Mesenchymal stem cell (in vitro differentiated cells and primary cell): Measurements from ENCODE around the gene MYO1A.

Source experiments
- DNase-seq: peaks from one replicate; pipeline ENCODE4 v3.0.0-alpha.2; 2013
- H2AFZ ChIP-seq: one replicate; pipeline ENCODE4 v1.6.1; 2013; ENCODE audit warnings: low read depth, mild to moderate bottlenecking, control low read depth, inconsistent platforms, low read length, moderate library complexity
- H2AK5ac ChIP-seq: 2 replicates; pipeline ENCODE4 v1.6.1; 2013; ENCODE audit warnings: low read length, moderate library complexity, mild to moderate bottlenecking, inconsistent platforms; ENCODE audit not compliant: severe bottlenecking
- H2BK120ac ChIP-seq: one replicate; pipeline ENCODE4 v1.6.1; 2013; ENCODE audit warnings: low read depth, mild to moderate bottlenecking, inconsistent platforms, low read length, moderate library complexity
- H2BK12ac ChIP-seq, 2 experiments: one replicate each; pipeline ENCODE4 v1.6.1; 2013; ENCODE audit warnings: inconsistent platforms in 2 of 2, low read length in 2 of 2, mild to moderate bottlenecking in 2 of 2, moderate library complexity in 2 of 2, control low read depth in 1 of 2
- H2BK15ac ChIP-seq: one replicate; pipeline ENCODE4 v1.6.1; 2013; ENCODE audit warnings: mild to moderate bottlenecking, low read depth, inconsistent platforms; ENCODE audit not compliant: poor library complexity, severe bottlenecking
- H2BK5ac ChIP-seq: 2 replicates; pipeline ENCODE4 v1.6.1; 2013; ENCODE audit warnings: low read depth, mild to moderate bottlenecking, low read length, control low read depth, inconsistent platforms; ENCODE audit not compliant: poor library complexity, severe bottlenecking
- H3K14ac ChIP-seq, 2 experiments: one replicate each; pipeline ENCODE4 v1.6.1; 2013; ENCODE audit warnings: inconsistent platforms in 2 of 2, low read length in 2 of 2, control low read depth in 1 of 2, mild to moderate bottlenecking in 1 of 2, moderate library complexity in 1 of 2
- H3K18ac ChIP-seq, 2 experiments: one replicate each; pipeline ENCODE4 v1.6.1; 2013; ENCODE audit warnings: inconsistent platforms in 2 of 2, low read length in 2 of 2, control low read depth in 1 of 2, low read depth in 1 of 2, mild to moderate bottlenecking in 1 of 2
- H3K23ac ChIP-seq, 2 experiments: one replicate each; pipeline ENCODE4 v1.6.1; 2013; ENCODE audit warnings: inconsistent platforms in 2 of 2, low read length in 2 of 2, mild to moderate bottlenecking in 2 of 2, moderate library complexity in 2 of 2, control low read depth in 1 of 2
- H3K27ac ChIP-seq: 2 replicates; pipeline ENCODE4 v1.5.1; 2013; ENCODE audit warnings: mild to moderate bottlenecking, moderate library complexity, low read length, control low read depth, inconsistent platforms; ENCODE audit not compliant: poor library complexity, severe bottlenecking
- H3K27me3 ChIP-seq, 2 experiments: 2 replicates each; pipeline versions ENCODE4 v1.6.1 to v1.7.0; 2013; ENCODE audit warnings: low read length in 2 of 2, mild to moderate bottlenecking in 2 of 2, moderate library complexity in 2 of 2, control low read depth in 1 of 2, inconsistent platforms in 1 of 2; ENCODE audit not compliant: control insufficient read depth in 1 of 2, insufficient read depth in 1 of 2
- H3K36me3 ChIP-seq, 2 experiments: 2 replicates each; pipeline versions ENCODE4 v1.6.1 to v1.7.0; 2013; ENCODE audit warnings: low read length in 2 of 2, control low read depth in 1 of 2, inconsistent platforms in 1 of 2, low read depth in 1 of 2, mild to moderate bottlenecking in 1 of 2; ENCODE audit not compliant: insufficient read depth in 2 of 2, control insufficient read depth in 1 of 2
- H3K4ac ChIP-seq, 2 experiments: one replicate each; pipeline ENCODE4 v1.6.1; 2013; ENCODE audit warnings: inconsistent platforms in 2 of 2, low read length in 2 of 2, mild to moderate bottlenecking in 2 of 2, moderate library complexity in 2 of 2, control low read depth in 1 of 2, low read depth in 1 of 2
- H3K4me1 ChIP-seq: 2 replicates; pipeline ENCODE4 v1.6.1; 2013; ENCODE audit warnings: low read depth, low read length, control low read depth; ENCODE audit not compliant: control insufficient read depth, insufficient read depth
- H3K4me2 ChIP-seq: 2 replicates; pipeline ENCODE4 v1.6.1; 2013; ENCODE audit warnings: low read length, mild to moderate bottlenecking, inconsistent platforms; ENCODE audit not compliant: poor library complexity, severe bottlenecking
- H3K4me3 ChIP-seq, 2 experiments: 2 replicates each; pipeline versions ENCODE4 v1.5.1 to v1.7.0; 2013; ENCODE audit warnings: low read length in 2 of 2, mild to moderate bottlenecking in 2 of 2, control low read depth in 1 of 2, low read depth in 1 of 2; ENCODE audit not compliant: insufficient read depth in 1 of 2
- H3K79me1 ChIP-seq: replicated peaks from 2 replicates; pipeline ENCODE4 v1.6.1; 2013; ENCODE audit warnings: mild to moderate bottlenecking, control low read depth, low read length, inconsistent platforms; ENCODE audit not compliant: poor library complexity, severe bottlenecking
- H3K9ac ChIP-seq: 2 replicates; pipeline ENCODE4 v1.7.0; 2013; ENCODE audit warnings: mild to moderate bottlenecking, low read length, moderate library complexity
- H3K9me3 ChIP-seq: 2 replicates; pipeline ENCODE4 v1.7.0; 2013; ENCODE audit warnings: mild to moderate bottlenecking, low read length; ENCODE audit not compliant: control insufficient read depth
- H4K8ac ChIP-seq: one replicate; pipeline ENCODE4 v1.6.1; 2013; ENCODE audit warnings: inconsistent platforms, mild to moderate bottlenecking, low read length, moderate library complexity
- H4K91ac ChIP-seq: one replicate; pipeline ENCODE4 v1.6.1; 2013; ENCODE audit warnings: mild to moderate bottlenecking, low read length, inconsistent platforms
- WGBS: methylation state at CpG from one replicate; pipeline ENCODE4 v1.1.7; 2013; ENCODE audit warnings: mixed read lengths; 5-methylcytosine and 5-hydroxymethylcytosine counted together

The MYO1A gene

GRCh38 chr12:57087010-57087690 is 37.2 kb upstream of the MYO1A start:
- no peaks in the 10 kb centered on the region for H3K27me3 ChIP-seq
- H2AK5ac ChIP-seq, result peak overlapping the region; percentile 6
- peak overlapping the region; percentile 12 to 73 for H2BK12ac ChIP-seq
- H3K23ac ChIP-seq, result peak overlapping the region in 1 of 2 experiments; percentile 48
- no peak overlapping the region for H2AFZ ChIP-seq
- peak overlapping the region; percentile 65 to 81 for H3K4me3 ChIP-seq
- H4K91ac ChIP-seq, result peak overlapping the region; percentile 92
- H3K36me3 ChIP-seq, result peaks cover 12 to 18% of the 10 kb centered on the region in 2 experiments
- peak overlapping the region; percentile 95 to 97 for H3K4ac ChIP-seq
- 0% methylated on average over 22 of the region's 52 CpGs for WGBS
- peak overlapping the region; percentile 85 for H4K8ac ChIP-seq
- no peaks in the 10 kb centered on the region for H3K9me3 ChIP-seq
- H2BK15ac ChIP-seq, result peak overlapping the region; percentile 92
- H3K14ac ChIP-seq, result no peak overlapping the region
- peak; percentile 93 for DNase-seq
- H2BK120ac ChIP-seq, result peak overlapping the region; percentile 99
- peak overlapping the region; percentile 90 for H2BK5ac ChIP-seq
- peak overlapping the region; percentile 96 for H3K27ac ChIP-seq
- H3K4me1 ChIP-seq, result peaks cover 15% of the 10 kb centered on the region
- peaks cover 9% of the 10 kb centered on the region for H3K79me1 ChIP-seq
- H3K18ac ChIP-seq, result peak overlapping the region; percentile 88 to 92
- H3K9ac ChIP-seq, result peak overlapping the region; percentile 97
- peak overlapping the region; percentile 95 for H3K4me2 ChIP-seq

GRCh38 chr12:57086493-57087009 is 36.6 kb upstream of the MYO1A start:
- Histone ChIP-seq H3K9ac (peak overlapping the region; percentile 96), H2AK5ac (peak overlapping the region; percentile 23), H3K18ac (peak overlapping the region; percentile 65 to 92), H4K91ac (peak overlapping the region; percentile 92), H3K4ac (peak overlapping the region in 1 of 2 experiments; percentile 95), H4K8ac (peak overlapping the region; percentile 85), H3K27ac (peak overlapping the region; percentile 96), H3K9me3 (no peaks in the 10 kb centered on the region), H3K14ac (no peak overlapping the region), H3K79me1 (peaks cover 6% of the 10 kb centered on the region), H3K23ac (no peak overlapping the region), H2BK120ac (peak overlapping the region; percentile 99), H3K36me3 (peaks cover 6 to 12% of the 10 kb centered on the region in 2 experiments), H3K27me3 (no peaks in the 10 kb centered on the region), H3K4me3 (peak overlapping the region; percentile 65 to 81), H2BK12ac (peak overlapping the region in 1 of 2 experiments; percentile 86), H2AFZ (no peak overlapping the region), H3K4me1 (peaks cover 13% of the 10 kb centered on the region), H2BK15ac (no peak overlapping the region), H3K4me2 (peak overlapping the region; percentile 95), H2BK5ac (peak overlapping the region; percentile 77)
- peak; percentile 89 for DNase-seq
- 3% methylated on average over 8 of the region's 14 CpGs for WGBS

GRCh38 chr12:57085999-57086492 is 36.1 kb upstream of the MYO1A start:
- peaks cover 10% of the 10 kb centered on the region for H3K4me1 ChIP-seq
- peak overlapping the region; percentile 80 to 86 for H2BK12ac ChIP-seq
- no peaks in the 10 kb centered on the region for H3K27me3 ChIP-seq
- peak overlapping the region; percentile 18 to 65 for H3K18ac ChIP-seq
- peak overlapping the region in 1 of 2 experiments; percentile 81 for H3K4me3 ChIP-seq
- peak overlapping the region; percentile 90 for H4K91ac ChIP-seq
- H2AFZ ChIP-seq, result no peak overlapping the region
- H3K23ac ChIP-seq, result no peak overlapping the region
- H2BK5ac ChIP-seq, result no peak overlapping the region
- H3K79me1 ChIP-seq, result peaks cover 1% of the 10 kb centered on the region
- H4K8ac ChIP-seq, result peak overlapping the region; percentile 78
- no peak overlapping the region for H2BK15ac ChIP-seq
- peaks cover under 1 to 7% of the 10 kb centered on the region in 2 experiments for H3K36me3 ChIP-seq
- H3K4me2 ChIP-seq, result peak overlapping the region; percentile 95
- H3K14ac ChIP-seq, result no peak overlapping the region
- peak overlapping the region; percentile 60 for H3K27ac ChIP-seq
- WGBS, result 20% methylated on average over 12 of the region's 12 CpGs
- H3K9me3 ChIP-seq, result no peaks in the 10 kb centered on the region
- peak overlapping the region; percentile 23 for H2AK5ac ChIP-seq
- H3K4ac ChIP-seq, result peak overlapping the region; percentile 35 to 75
- DNase-seq, result no peak
- H2BK120ac ChIP-seq, result peak overlapping the region; percentile 54
- peak overlapping the region; percentile 96 for H3K9ac ChIP-seq

GRCh38 chr12:57080855-57081254 is 30.9 kb upstream of the MYO1A start:
- Histone ChIP-seq H3K27ac (no peak overlapping the region), H2AFZ (no peak overlapping the region), H3K79me1 (peaks cover 2% of the 10 kb centered on the region), H4K8ac (no peak overlapping the region), H3K14ac (no peak overlapping the region), H2BK15ac (no peak overlapping the region), H4K91ac (no peak overlapping the region), H3K4me3 (no peak overlapping the region), H3K23ac (no peak overlapping the region), H3K9ac (no peak overlapping the region), H3K9me3 (no peaks in the 10 kb centered on the region), H2BK120ac (no peak overlapping the region), H3K36me3 (no peaks in the 10 kb centered on the region), H3K4me1 (peaks cover 1% of the 10 kb centered on the region), H3K4ac (no peak overlapping the region), H3K18ac (no peak overlapping the region), H3K27me3 (no peaks in the 10 kb centered on the region), H2BK5ac (no peak overlapping the region), H2BK12ac (no peak overlapping the region), H3K4me2 (no peak overlapping the region), H2AK5ac (no peak overlapping the region)
- 83% methylated on average over 1 of the region's 1 CpG for WGBS
- no peak for DNase-seq
